Fibroblast of pulmonary artery (primary cell): ENCODE measurements around the gene KMT2C.

Experiments
- DNase-seq: peaks from one replicate; pipeline ENCODE4 v3.0.0-alpha.2; 2010; ENCODE audit warnings: low read depth
- H3K4me3 ChIP-seq: replicated peaks from 2 replicates; pipeline ENCODE4 v1.5.1; 2011; ENCODE audit warnings: low read depth, mild to moderate bottlenecking, control low read depth, low read length, moderate library complexity
- CTCF ChIP-seq: IDR thresholded peaks from 2 replicates; pipeline ENCODE4 v1.5.1; 2011; ENCODE audit warnings: mild to moderate bottlenecking, control low read depth, low read length, inconsistent platforms; ENCODE audit errors: missing control alignments

Gene KMT2C

GRCh38 chr7:152128252-152128651 is 307.6 kb downstream of the KMT2C start:
- no peak for TF ChIP-seq CTCF
- DNase-seq, result no peak
- H3K4me3 ChIP-seq, result no peak overlapping the region

- H3K4me3 ChIP-seq, result no peak overlapping the region
- no peak for TF ChIP-seq CTCF
- no peak for DNase-seq
Measured at GRCh38 chr7:152127229-152127628, 308.6 kb downstream of the KMT2C start.

- no peak for TF ChIP-seq CTCF
- no peak for DNase-seq
- H3K4me3 ChIP-seq, result no peak overlapping the region
Measured at GRCh38 chr7:152126741-152127140, 309.1 kb downstream of the KMT2C start.

GRCh38 chr7:152122540-152122939 is 313.3 kb downstream of the KMT2C start:
- no peak for TF ChIP-seq CTCF
- no peak for DNase-seq
- no peak overlapping the region for H3K4me3 ChIP-seq

GRCh38 chr7:152121432-152121831 is 314.4 kb downstream of the KMT2C start:
- no peak for DNase-seq
- H3K4me3 ChIP-seq, result no peak overlapping the region
- no peak for TF ChIP-seq CTCF

- no peak overlapping the region for H3K4me3 ChIP-seq
- DNase-seq, result no peak
- no peak for TF ChIP-seq CTCF
Measured at GRCh38 chr7:152120776-152121175, 315.0 kb downstream of the KMT2C start.

GRCh38 chr7:152120210-152120609 is 315.6 kb downstream of the KMT2C start:
- peak; percentile 23 for DNase-seq
- TF ChIP-seq CTCF, result no peak

More at GRCh38 chr7:152120210-152120609, 315.6 kb downstream of the KMT2C start:
- no peak overlapping the region for H3K4me3 ChIP-seq
